B cell (primary cell): ENCODE results near the gene NTMT1. TPM values are rescaled to one million over a fixed set of nuclear protein-coding genes. Genes with fewer than 3 reads are reported as not detected.

Experiments used
- ATAC-seq: fragments of 200-7000 bp; cut with Tn5 transposase; one replicate; pipeline ENCODE4 v1.10.0; 2021; ENCODE audit warnings: low read depth, mild to moderate bottlenecking, moderate number of reproducible peaks, moderate library complexity
- CTCF ChIA-PET: fragments of 350-600 bp; sonication (Branson Sonifier 250); formaldehyde crosslinking; loops from one replicate; lab custom pipeline; 2021; ENCODE audit warnings: antibody characterized with exemption, inconsistent platforms; lab: Charles Lee
- POLR2A ChIA-PET: fragments of 350-600 bp; sonication (Branson Sonifier 250); formaldehyde crosslinking; loops from one replicate; lab custom pipeline; 2021; ENCODE audit warnings: antibody characterized with exemption; lab: Charles Lee
- DNase-seq: peaks from one replicate; pipeline ENCODE4 v3.0.0; 2013
- H2AFZ ChIP-seq: 2 replicates; pipeline ENCODE4 v1.6.1; 2012; ENCODE audit warnings: mild to moderate bottlenecking, low read depth, low read length; ENCODE audit not compliant: insufficient read depth, poor library complexity, severe bottlenecking
- H3K27ac ChIP-seq, 2 donors: 1 replicate in 1 of 2; 2 replicates in 1 of 2; pipeline ENCODE4 v1.5.1; 2012 to 2013; ENCODE audit warnings: low read length in 2 of 2, mild to moderate bottlenecking in 2 of 2, moderate library complexity in 1 of 2
- H3K27me3 ChIP-seq, 4 experiments: fragments of 200-600 bp in 1 of 4; sonication (generic) in 1 of 4; replicated peaks in 1 of 4; 1 replicate in 2 of 4; 2 replicates in 2 of 4; pipeline versions ENCODE4 v1.6.1 to v1.7.0; 2013 to 2016; ENCODE audit warnings: low read length in 3 of 4, mild to moderate bottlenecking in 2 of 4, mixed read lengths in 1 of 4, moderate library complexity in 1 of 4; ENCODE audit not compliant: insufficient read depth in 4 of 4, control insufficient read depth in 3 of 4; ENCODE audit errors: control extremely low read depth in 1 of 4
- H3K36me3 ChIP-seq, 2 experiments: replicated peaks in 1 of 2; 1 replicate in 1 of 2; 2 replicates in 1 of 2; pipeline versions ENCODE4 v1.6.1 to v1.7.1; 2013; ENCODE audit warnings: low read length in 1 of 2; ENCODE audit not compliant: insufficient read depth in 2 of 2, control insufficient read depth in 1 of 2; ENCODE audit errors: control extremely low read depth in 1 of 2, extremely low read depth in 1 of 2
- H3K4me1 ChIP-seq, 2 donors: fragments of 200-600 bp in 1 of 2; sonication (generic) in 1 of 2; 1 replicate in 1 of 2; 2 replicates in 1 of 2; pipeline versions ENCODE4 v1.5.1 to v1.6.1; 2013 to 2017; ENCODE audit warnings: low read length in 2 of 2; ENCODE audit not compliant: control insufficient read depth in 2 of 2, insufficient read depth in 2 of 2
- H3K4me2 ChIP-seq: replicated peaks from 2 replicates; pipeline ENCODE3; 2012; ENCODE audit warnings: mild to moderate bottlenecking, low read depth, low read length; ENCODE audit not compliant: poor library complexity, severe bottlenecking
- H3K4me3 ChIP-seq, 5 experiments: fragments of 200-600 bp in 1 of 5; sonication (generic) in 1 of 5; 1 replicate in 3 of 5; 2 replicates in 2 of 5; pipeline versions ENCODE4 v1.5.1 to v1.7.0; 2011 to 2016; ENCODE audit warnings: low read length in 4 of 5, mild to moderate bottlenecking in 4 of 5, low read depth in 2 of 5, control low read depth in 1 of 5, moderate library complexity in 1 of 5; ENCODE audit not compliant: insufficient read depth in 1 of 5; ENCODE audit errors: control extremely low read depth in 1 of 5, extremely low read depth in 1 of 5
- H3K79me2 ChIP-seq: fragments of 200-600 bp; sonication (generic); one replicate; pipeline ENCODE4 v1.6.0; 2016; ENCODE audit warnings: low read length; ENCODE audit not compliant: control insufficient read depth, insufficient read depth
- H3K9ac ChIP-seq: fragments of 200-600 bp; sonication (generic); 2 replicates; pipeline ENCODE4 v1.6.1; 2017; ENCODE audit warnings: mild to moderate bottlenecking, low read length, moderate library complexity
- H3K9me3 ChIP-seq, 3 donors: one replicate each; pipeline versions ENCODE4 v1.6.1 to v1.7.1; 2013; ENCODE audit warnings: low read length in 2 of 3; ENCODE audit not compliant: control insufficient read depth in 2 of 3, insufficient read depth in 1 of 3; ENCODE audit errors: control extremely low read depth in 1 of 3
- H4K20me1 ChIP-seq: 2 replicates; pipeline ENCODE4 v1.6.0; 2012; ENCODE audit warnings: mild to moderate bottlenecking, low read length; ENCODE audit not compliant: insufficient read depth, control insufficient read depth, poor library complexity, severe bottlenecking
- H3K27ac Mint-ChIP-seq: one replicate; pipeline ENCODE4 v1.8.0; 2021; ENCODE audit warnings: mixed read lengths
- H3K27me3 Mint-ChIP-seq: one replicate; pipeline ENCODE4 v1.8.0; 2021; ENCODE audit warnings: mixed read lengths
- H3K4me1 Mint-ChIP-seq: one replicate; pipeline ENCODE4 v1.8.0; 2021; ENCODE audit warnings: mixed read lengths
- H3K4me3 Mint-ChIP-seq: one replicate; pipeline ENCODE4 v1.8.0; 2021; ENCODE audit warnings: mixed read lengths
- H3K9me3 Mint-ChIP-seq: one replicate; pipeline ENCODE4 v1.8.0; 2022; ENCODE audit warnings: mixed read lengths; ENCODE audit not compliant: insufficient read depth
- EZH2 ChIP-seq: IDR thresholded peaks from 2 replicates; pipeline ENCODE4 v1.6.1; 2012; ENCODE audit warnings: borderline replicate concordance, low read depth, mild to moderate bottlenecking, moderate library complexity, low read length; ENCODE audit not compliant: insufficient read depth, poor library complexity, severe bottlenecking
- WGBS: methylation state at CpG from one replicate; pipeline ENCODE4 v1.1.5; 2013; ENCODE audit warnings: missing lambda C conversion rate; ENCODE audit not compliant: insufficient coverage; 5-methylcytosine and 5-hydroxymethylcytosine counted together
- intact Hi-C: fragments of 100-400 bp; cut with micrococcal nuclease; formaldehyde crosslinking; loops from one replicate; pipeline ENCODE4 v1.10.0; 2022
- polyA plus RNA-seq: library from polyadenylated mRNA; depleted of rRNA; stranded (reverse); fragments of >200 nt; gene quantifications from 2 replicates; pipeline ENCODE4 v1.2.3, GENCODE V29; 2012
- total RNA-seq, 2 donors: library from RNA; stranded (reverse); fragments of 120-200 nt in 1 of 2; gene quantifications; 1 replicate in 1 of 2; 2 replicates in 1 of 2; pipeline versions ENCODE4 v1.2.3 to v1.2.4, GENCODE V29; 2013 to 2022
- TF ChIP-seq, protein P1 (sequence below): fragments of 200-600 bp; IDR thresholded peaks from one replicate; pipeline ENCODE4 v1.8.0; 2022; ENCODE audit warnings: antibody characterized with exemption, mild to moderate bottlenecking

NTMT1 gene
- total and polyA plus RNA-seq, 2 donors (not counting 1 experiment from before 2014, with no cell fraction given), result 21.8 to 35.3 TPM

DNA sequence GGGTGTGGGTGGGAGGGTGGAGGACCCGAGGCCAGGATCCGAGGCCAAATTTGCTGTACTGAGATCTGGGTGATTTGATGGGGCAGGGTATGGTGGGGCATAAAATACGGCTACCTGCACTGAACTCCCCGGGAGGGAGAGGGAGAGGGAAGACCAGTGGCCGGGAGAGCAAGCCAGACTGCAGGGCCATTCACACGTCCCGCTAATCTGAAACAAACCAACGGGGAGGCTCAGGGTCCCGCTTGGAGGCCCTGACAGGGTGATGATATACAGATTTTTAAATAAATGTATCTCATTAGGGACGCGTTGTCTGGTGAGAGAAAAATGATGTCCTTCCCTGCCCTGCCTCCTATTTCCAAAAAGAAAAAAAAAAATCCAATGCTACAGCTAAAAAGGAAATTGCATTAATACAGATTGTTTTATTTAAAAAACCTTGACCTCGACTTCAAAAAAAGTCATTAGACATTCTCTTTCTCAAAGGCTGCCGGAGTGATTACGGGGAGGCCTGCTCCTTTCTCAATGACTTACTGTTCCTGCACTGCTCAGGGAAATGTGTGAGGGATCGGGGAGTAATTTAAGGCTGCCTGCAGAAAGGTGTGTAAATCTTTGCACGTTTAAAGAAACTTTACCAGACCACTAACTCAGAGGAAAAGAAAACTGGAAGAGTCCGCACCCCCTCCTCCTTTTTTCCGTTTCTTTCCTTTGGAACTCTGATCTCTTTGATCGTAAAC, 28.0 kb downstream of the NTMT1 start:
- H4K20me1 ChIP-seq, result no peaks in the 10 kb centered on the region
- H3K4me1 Mint-ChIP-seq, result no peaks in the 10 kb centered on the region
- no peaks in the 10 kb centered on the region for H3K9me3 ChIP-seq
- no peaks in the 10 kb centered on the region for H3K4me1 ChIP-seq
- H3K27ac Mint-ChIP-seq, result no peak overlapping the region
- DNase-seq (no peak), ATAC-seq (no peak)
- ChIA-PET POLR2A (no interaction called here), CTCF (no interaction called here)
- 74% methylated on average over 6 of the region's 19 CpGs for WGBS
- no peak overlapping the region for H3K9ac ChIP-seq
- no peak overlapping the region for H3K4me2 ChIP-seq
- H3K36me3 ChIP-seq, result no peaks in the 10 kb centered on the region
- H3K27me3 Mint-ChIP-seq, result peaks cover 18% of the 10 kb centered on the region
- no peaks in the 10 kb centered on the region for H3K79me2 ChIP-seq
- H3K27me3 ChIP-seq, result peaks cover 0 to under 1% (median 0%) of the 10 kb centered on the region in 4 experiments
- H3K4me3 ChIP-seq, result no peak overlapping the region
- no peak for TF ChIP-seq EZH2
- H3K9me3 Mint-ChIP-seq, result no peaks in the 10 kb centered on the region
- H3K4me3 Mint-ChIP-seq, result no peak overlapping the region
- no peak overlapping the region for H2AFZ ChIP-seq
- H3K27ac ChIP-seq, result no peak overlapping the region
- intact Hi-C loops, result no loop called here

DNA sequence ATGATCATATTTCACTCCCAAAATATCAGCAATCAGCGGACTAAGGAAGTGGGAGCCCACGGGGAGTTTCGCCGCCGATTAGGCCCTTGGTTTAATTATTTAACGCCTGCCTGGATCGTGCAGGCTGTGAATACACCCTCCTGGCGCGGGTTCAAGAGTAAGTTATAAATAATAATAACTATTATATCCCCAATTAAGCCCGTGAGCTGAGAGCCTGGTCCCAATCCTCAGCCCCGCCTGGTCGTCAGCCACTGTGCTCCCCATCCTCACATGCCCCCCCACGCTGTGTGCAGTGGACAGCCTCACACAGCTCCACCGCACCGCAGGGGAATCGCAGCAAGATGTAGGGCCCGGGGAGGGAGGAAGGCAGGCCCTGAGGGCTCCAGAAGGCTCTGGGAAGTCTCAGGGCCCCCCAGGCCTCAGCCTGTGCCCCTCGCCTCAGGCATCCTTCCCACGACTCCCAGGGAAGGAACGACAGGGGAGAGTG, 28.6 kb downstream of the NTMT1 start:
- TF ChIP-seq, protein P1, sequence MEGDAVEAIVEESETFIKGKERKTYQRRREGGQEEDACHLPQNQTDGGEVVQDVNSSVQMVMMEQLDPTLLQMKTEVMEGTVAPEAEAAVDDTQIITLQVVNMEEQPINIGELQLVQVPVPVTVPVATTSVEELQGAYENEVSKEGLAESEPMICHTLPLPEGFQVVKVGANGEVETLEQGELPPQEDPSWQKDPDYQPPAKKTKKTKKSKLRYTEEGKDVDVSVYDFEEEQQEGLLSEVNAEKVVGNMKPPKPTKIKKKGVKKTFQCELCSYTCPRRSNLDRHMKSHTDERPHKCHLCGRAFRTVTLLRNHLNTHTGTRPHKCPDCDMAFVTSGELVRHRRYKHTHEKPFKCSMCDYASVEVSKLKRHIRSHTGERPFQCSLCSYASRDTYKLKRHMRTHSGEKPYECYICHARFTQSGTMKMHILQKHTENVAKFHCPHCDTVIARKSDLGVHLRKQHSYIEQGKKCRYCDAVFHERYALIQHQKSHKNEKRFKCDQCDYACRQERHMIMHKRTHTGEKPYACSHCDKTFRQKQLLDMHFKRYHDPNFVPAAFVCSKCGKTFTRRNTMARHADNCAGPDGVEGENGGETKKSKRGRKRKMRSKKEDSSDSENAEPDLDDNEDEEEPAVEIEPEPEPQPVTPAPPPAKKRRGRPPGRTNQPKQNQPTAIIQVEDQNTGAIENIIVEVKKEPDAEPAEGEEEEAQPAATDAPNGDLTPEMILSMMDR, result no peak
- TF ChIP-seq EZH2, result no peak

More for the DNA sequence above, 28.6 kb downstream of the NTMT1 start:
- Histone ChIP-seq H3K4me3 (no peak overlapping the region), H3K4me2 (no peak overlapping the region), H3K9ac (no peak overlapping the region), H3K27ac (no peak overlapping the region), H4K20me1 (no peaks in the 10 kb centered on the region), H3K4me1 (no peaks in the 10 kb centered on the region), H2AFZ (no peak overlapping the region), H3K79me2 (no peaks in the 10 kb centered on the region), H3K36me3 (no peaks in the 10 kb centered on the region), H3K9me3 (no peaks in the 10 kb centered on the region), H3K27me3 (peaks cover 0 to 3% (median 0%) of the 10 kb centered on the region in 4 experiments)
- Mint-ChIP-seq H3K4me1 (no peaks in the 10 kb centered on the region), H3K4me3 (no peak overlapping the region), H3K27ac (no peak overlapping the region), H3K27me3 (peaks cover 18% of the 10 kb centered on the region), H3K9me3 (no peaks in the 10 kb centered on the region)
- ChIA-PET POLR2A (interaction anchor here (0.5 kb wide), 1 partner anchor 74 kb away, joined by 5 read pairs; no protein-coding TSS in a partner anchor), CTCF (no interaction called here)
- intact Hi-C loops, result no loop called here
- 83% methylated on average over 7 of the region's 20 CpGs for WGBS
- no peak for ATAC-seq
- DNase-seq, result no peak
